Activated CD4-positive, alpha-beta T cell treated with anti-CD3 and anti-CD28 coated beads, Interleukin-2, Interleukin-6, amounts not matched to agents 100 ng/mL and 50 ng/mL, durations not matched to agents 16 hours and 8 hours (primary cell): Measurements from ENCODE around the gene MYO18A.

Source experiments
- DNase-seq: peaks from one replicate; pipeline ENCODE4 v3.0.0-alpha.2; 2020

Gene MYO18A

DNA sequence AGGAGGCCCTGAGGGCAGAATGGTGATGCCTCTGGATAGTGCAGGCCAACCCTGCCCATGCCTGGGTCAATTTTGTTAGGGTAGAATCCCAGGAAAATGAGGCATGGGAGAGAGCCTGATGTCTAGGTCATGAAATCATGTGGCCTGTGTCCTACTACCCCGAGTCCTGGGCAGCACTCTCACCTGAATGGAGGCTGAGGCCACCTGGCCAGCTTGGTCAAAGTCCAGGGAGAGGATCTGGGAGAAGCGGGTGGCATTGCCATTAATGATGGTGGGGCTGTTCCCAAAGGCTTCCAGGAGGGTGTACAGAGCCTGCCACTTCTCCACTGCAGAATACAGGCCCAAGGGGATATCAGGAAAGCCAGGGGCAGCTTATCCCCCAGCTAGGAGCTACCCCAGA, 59.8 kb downstream of the MYO18A start:
- DNase-seq = no peak

GRCh38 chr17:29119265-29119664, 60.9 kb downstream of the MYO18A start:
- no peak for DNase-seq

GRCh38 chr17:29116804-29117753, 63.1 kb downstream of the MYO18A start:
- DNase-seq = peak; percentile 84

GRCh38 chr17:29115961-29116803, 64.0 kb downstream of the MYO18A start:
- DNase-seq = peak; percentile 67

GRCh38 chr17:29115435-29115834, 64.8 kb downstream of the MYO18A start:
- DNase-seq = no peak

GRCh38 chr17:29114141-29114540, 66.1 kb downstream of the MYO18A start:
- DNase-seq = no peak

DNA sequence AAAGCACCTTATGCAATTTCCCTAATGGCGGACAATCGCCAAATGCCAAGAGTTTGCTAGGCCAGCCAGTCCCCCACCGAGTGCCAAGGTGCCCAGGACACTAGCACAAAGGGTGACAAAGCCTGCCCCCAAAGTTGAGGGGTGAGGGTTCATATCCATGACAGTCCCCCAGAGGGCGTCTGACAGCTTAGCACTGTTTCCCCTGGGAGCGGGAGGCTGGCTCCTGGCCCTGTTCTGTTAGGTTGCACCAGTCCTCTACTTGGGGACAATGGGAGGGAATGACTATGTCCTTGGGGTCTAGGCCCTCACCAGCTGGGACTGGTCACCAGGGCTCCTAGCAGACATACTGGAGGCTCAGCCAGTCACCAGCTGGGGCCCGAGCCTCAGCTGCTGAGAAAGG, 66.9 kb downstream of the MYO18A start:
- no peak for DNase-seq

DNA sequence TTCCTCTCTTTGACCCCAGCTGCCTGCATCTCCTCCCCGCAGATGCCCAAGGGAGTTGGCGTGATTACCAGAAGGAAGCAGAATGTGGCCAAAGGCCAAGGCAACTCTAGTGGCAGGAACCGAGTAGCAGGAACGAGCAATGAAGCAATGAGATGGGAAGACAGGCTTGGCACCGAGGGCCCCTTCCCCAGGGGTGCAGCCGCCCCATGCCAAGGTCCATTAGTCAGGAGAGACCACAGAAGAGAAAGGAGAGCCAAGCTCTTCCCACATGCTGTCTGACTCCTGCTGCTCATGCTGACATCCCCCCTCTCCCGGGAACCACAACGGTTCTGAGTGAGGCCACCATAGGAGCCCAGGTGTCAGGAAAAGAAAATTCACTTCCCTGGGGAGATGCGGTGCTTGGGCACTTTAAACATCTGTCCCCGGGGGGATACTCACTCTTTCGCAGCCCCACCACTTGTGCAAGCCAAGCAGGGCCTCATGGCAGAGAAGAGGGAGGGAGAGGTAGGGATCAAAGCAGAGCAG, 67.4 kb downstream of the MYO18A start:
- DNase-seq = no peak

DNA sequence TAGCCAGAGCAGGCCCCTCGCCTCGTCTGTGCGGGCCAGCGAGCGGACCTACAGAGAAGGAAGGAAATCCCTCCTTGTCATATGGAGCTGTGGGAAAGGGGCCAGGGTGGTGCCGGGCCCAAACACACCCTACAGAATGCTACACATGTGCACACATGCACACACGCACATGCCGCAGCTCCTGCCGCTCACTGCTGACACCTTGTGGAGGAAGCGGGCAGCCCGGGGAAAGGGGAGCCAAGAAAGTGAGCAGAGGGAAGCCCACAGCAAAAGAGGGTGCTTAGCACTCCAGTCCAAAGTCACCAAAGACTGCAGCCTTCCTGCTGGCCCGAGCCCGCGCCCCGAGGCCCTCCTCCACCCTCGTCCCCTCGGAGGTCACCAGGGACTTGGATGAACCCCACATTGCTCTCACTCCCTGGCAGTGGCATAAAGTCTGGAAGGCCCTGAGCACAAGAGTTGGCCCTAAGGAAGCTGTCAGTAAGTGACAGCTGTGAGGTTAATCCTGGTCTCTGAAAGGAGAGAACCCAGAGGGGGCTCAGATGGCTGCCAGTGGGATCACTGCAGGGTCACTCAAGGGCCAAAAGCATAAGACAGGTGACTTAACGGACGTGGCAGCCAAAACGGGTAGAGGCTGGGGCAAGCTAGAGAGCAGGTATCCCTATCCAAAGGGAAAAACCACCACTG, 68.2 kb downstream of the MYO18A start:
- peak; percentile 83 for DNase-seq

- no peak for DNase-seq
Measured at GRCh38 chr17:29110372-29110757, 69.8 kb downstream of the MYO18A start.

- no peak for DNase-seq
Measured at GRCh38 chr17:29109477-29110371, 70.5 kb downstream of the MYO18A start.

DNA sequence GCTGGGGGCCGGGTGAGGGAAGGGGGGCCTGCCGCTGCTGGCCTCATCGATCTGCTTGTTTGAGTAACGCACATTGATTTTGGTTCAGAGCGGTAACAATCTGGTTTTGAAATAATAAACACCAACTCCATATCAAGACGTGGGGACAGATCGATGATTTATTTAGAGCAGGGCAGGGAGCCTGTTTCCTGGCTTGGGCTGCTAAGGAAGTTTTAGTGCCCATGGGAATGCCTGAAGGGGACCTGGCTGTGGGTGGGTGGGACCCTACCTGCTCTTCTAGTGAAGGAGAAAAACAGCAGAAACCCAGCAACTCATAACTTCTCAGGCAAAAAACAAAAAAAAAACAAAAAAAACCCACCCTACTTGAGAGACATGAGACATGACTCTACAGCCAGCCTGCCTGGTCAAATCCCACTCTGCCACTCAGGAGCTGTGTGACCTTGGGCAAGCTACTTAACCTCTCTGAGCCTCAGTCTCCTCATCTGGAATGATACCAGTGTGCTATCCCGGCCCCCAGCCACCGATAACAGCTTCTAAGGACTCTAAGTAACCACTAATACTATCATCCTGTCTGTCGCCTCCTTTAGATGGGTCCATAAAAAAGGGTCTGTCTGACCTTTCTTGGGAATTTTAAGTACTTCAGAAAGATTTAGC, 71.2 kb downstream of the MYO18A start:
- DNase-seq = no peak

DNA sequence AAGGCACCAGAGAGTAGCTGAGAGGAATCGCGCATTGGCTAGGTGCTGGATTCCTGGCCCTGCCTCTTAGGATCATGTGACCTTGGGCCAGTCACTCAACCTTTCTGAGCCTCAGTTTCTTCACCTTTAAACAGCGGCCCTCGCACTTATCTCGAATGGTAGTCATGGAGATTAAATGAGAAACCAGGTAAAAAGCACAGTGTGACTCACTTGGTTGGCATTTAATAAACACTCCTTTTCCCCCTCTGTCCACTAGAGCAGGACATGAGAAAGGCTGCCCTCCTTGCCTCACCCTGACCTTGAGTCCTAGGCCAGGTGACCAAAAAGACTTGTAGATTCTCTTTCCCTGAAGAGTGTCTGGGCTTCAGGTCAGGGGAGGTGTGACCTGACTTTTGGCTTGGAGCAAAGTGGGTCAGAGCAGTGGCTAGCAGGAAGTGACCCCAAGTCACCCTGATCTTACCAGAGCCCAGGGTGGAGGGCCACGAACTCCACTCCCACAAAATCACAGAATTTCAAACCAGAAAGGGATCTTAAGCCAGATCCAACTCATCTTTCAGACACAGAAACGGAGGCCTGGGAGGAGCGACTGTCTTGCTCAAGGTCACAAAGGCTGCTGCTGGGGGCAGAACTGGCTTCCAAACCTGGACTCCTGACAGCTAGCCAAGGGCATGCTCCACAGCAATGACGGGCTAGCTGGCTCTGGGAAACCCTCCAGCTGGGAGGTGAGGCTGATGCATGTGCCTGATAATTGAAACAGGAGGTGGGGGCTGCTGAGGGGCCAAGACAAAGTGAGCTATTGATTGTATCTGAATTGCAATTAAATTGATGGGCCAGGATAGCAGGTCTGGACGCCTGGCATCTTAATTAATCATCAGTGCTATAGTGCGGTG, 72.0 kb downstream of the MYO18A start:
- DNase-seq = no peak

DNA sequence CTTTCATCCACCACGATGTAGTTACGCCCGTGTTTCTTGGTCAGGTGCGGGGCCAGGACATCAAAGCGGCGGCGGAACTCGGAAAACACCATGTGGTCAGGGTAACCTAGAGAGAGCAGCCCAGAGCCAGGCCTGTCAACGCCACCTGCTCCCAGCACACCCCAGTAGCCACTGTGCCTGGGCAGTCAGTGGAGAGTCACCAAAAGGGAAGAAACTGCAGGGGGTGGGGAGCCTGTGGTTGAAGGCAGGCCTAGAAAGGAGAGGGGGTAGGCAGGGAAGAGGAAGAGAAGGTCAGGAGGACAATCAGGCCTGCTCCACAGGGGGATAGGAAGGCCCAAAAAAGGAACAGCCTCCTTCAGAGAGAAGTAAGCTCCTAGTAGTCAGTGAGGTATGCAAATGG, 73.1 kb downstream of the MYO18A start:
- DNase-seq = no peak

GRCh38 chr17:29103341-29103740, 76.9 kb downstream of the MYO18A start:
- no peak for DNase-seq

- no peak for DNase-seq
Measured at GRCh38 chr17:29102741-29103181, 77.4 kb downstream of the MYO18A start.

GRCh38 chr17:29102046-29102445, 78.2 kb downstream of the MYO18A start:
- DNase-seq = no peak

DNA sequence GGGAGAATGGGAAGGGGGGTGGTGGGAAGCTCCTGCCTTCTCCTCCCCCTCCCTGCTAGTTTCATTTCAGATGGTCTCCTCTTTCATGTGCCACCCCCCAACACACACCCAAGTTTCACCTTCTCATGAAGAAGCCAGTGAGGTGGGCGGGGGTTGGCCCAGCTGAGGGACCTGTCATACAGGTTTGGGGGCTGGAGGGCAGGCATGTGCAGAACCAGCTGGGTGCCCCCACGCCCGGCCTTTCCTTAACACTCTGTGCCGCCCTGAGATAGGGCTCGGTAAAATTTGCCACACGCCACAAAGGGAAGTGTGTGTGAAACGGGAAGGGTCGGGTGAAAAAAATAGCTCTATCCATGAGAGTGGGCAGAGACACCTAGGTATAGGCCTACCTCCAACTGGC, 79.9 kb downstream of the MYO18A start:
- no peak for DNase-seq

DNA sequence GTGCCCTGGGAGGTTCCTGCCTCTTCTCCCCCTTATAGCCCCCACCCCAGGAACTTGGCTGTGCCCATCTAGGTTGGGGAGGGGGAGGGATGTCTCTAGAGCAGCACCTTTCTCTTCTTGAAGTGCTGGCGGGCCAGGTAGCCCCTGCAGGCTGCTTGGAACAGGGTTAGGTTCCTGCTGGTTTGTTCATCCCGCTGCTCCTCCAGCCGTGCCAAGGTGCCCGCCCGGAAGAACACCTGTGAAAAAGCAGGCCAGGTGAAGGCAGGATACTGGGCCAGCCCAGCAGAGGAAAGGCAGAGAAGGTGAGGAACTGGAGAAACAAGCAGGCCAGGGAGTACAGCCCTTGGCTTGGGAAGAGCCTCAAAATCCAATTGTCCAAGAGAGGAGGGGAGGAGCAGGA, 80.7 kb downstream of the MYO18A start:
- DNase-seq = no peak

GRCh38 chr17:29096094-29096493, 84.1 kb downstream of the MYO18A start:
- DNase-seq = no peak
